HEK293 (cell line): ENCODE measurements around the gene RLN3.

Source experiments
- BCL11A ChIP-seq: fragments of 450-650 bp; formaldehyde crosslinking; IDR thresholded peaks from 2 replicates; pipeline ENCODE4 v1.5.1; 2016; ENCODE audit warnings: low read depth, missing biosample characterization, missing genetic modification characterization
- EGR2 ChIP-seq: fragments of 450-650 bp; formaldehyde crosslinking; IDR thresholded peaks from 2 replicates; pipeline ENCODE4 v1.5.1; 2016; ENCODE audit warnings: low read depth, missing biosample characterization, missing genetic modification characterization
- GLI2 ChIP-seq: fragments of 450-650 bp; formaldehyde crosslinking; IDR thresholded peaks from 2 replicates; pipeline ENCODE4; 2017; ENCODE audit warnings: missing biosample characterization, missing genetic modification characterization, low read depth, borderline replicate concordance
- IKZF3 ChIP-seq: fragments of 450-650 bp; IDR thresholded peaks from 2 replicates; pipeline ENCODE4 v1.5.0; 2018; ENCODE audit warnings: missing biosample characterization, mild to moderate bottlenecking, missing genetic modification characterization, moderate library complexity
- KLF16 ChIP-seq: fragments of 450-650 bp; formaldehyde crosslinking; IDR thresholded peaks from 2 replicates; pipeline ENCODE4 v1.5.1; 2017; ENCODE audit warnings: missing biosample characterization, missing genetic modification characterization
- ZNF121 ChIP-seq: fragments of 450-650 bp; formaldehyde crosslinking; IDR thresholded peaks from 2 replicates; pipeline ENCODE4 v1.5.1; 2016; ENCODE audit warnings: missing biosample characterization, missing genetic modification characterization
- ZNF132 ChIP-seq: fragments of 450-650 bp; formaldehyde crosslinking; IDR thresholded peaks from 2 replicates; pipeline ENCODE4 v1.5.1; 2017; ENCODE audit warnings: missing biosample characterization, missing genetic modification characterization, borderline replicate concordance
- ZNF148 ChIP-seq: fragments of 450-650 bp; formaldehyde crosslinking; IDR thresholded peaks from 2 replicates; pipeline ENCODE4 v1.5.0; 2017; ENCODE audit warnings: missing biosample characterization, missing genetic modification characterization, borderline replicate concordance
- ZNF16 ChIP-seq: fragments of 450-650 bp; formaldehyde crosslinking; IDR thresholded peaks from 2 replicates; pipeline ENCODE4 v1.5.1; 2016; ENCODE audit warnings: low read depth, missing biosample characterization, missing genetic modification characterization
- ZNF174 ChIP-seq: fragments of 450-650 bp; formaldehyde crosslinking; IDR thresholded peaks from 2 replicates; pipeline ENCODE4 v1.5.0; 2017; ENCODE audit warnings: missing biosample characterization, mild to moderate bottlenecking, missing genetic modification characterization
- ZNF214 ChIP-seq: fragments of 450-650 bp; formaldehyde crosslinking; IDR thresholded peaks from 2 replicates; pipeline ENCODE4 v1.5.1; 2017; ENCODE audit warnings: missing biosample characterization, mild to moderate bottlenecking, missing genetic modification characterization, borderline replicate concordance
- ZNF23 ChIP-seq: fragments of 450-650 bp; formaldehyde crosslinking; IDR thresholded peaks from 2 replicates; pipeline ENCODE4 v1.5.1; 2016; ENCODE audit warnings: missing biosample characterization, missing genetic modification characterization, borderline replicate concordance
- ZNF280C ChIP-seq: fragments of 450-650 bp; formaldehyde crosslinking; IDR thresholded peaks from 2 replicates; pipeline ENCODE4 v1.5.1; 2016; ENCODE audit warnings: missing biosample characterization, missing genetic modification characterization
- ZNF311 ChIP-seq: fragments of 450-650 bp; formaldehyde crosslinking; IDR thresholded peaks from 2 replicates; pipeline ENCODE4 v1.5.1; 2017; ENCODE audit warnings: missing biosample characterization, missing genetic modification characterization, borderline replicate concordance
- ZNF341 ChIP-seq: fragments of 450-650 bp; formaldehyde crosslinking; IDR thresholded peaks from 2 replicates; pipeline ENCODE4; 2016; ENCODE audit warnings: low read depth, missing biosample characterization, missing genetic modification characterization
- ZNF449 ChIP-seq: fragments of 450-650 bp; formaldehyde crosslinking; IDR thresholded peaks from 2 replicates; pipeline ENCODE4 v1.5.1; 2017; ENCODE audit warnings: missing biosample characterization, mild to moderate bottlenecking, missing genetic modification characterization, moderate library complexity
- ZNF48 ChIP-seq: fragments of 450-650 bp; formaldehyde crosslinking; IDR thresholded peaks from 2 replicates; pipeline ENCODE4 v1.5.1; 2016; ENCODE audit warnings: missing biosample characterization, missing genetic modification characterization
- ZNF530 ChIP-seq: fragments of 450-650 bp; formaldehyde crosslinking; IDR thresholded peaks from 2 replicates; pipeline ENCODE4 v1.5.1; 2016; ENCODE audit warnings: low read depth, missing biosample characterization, missing genetic modification characterization
- ZNF585B ChIP-seq: fragments of 450-650 bp; formaldehyde crosslinking; IDR thresholded peaks from 2 replicates; pipeline ENCODE4 v1.5.1; 2016; ENCODE audit warnings: missing biosample characterization, missing genetic modification characterization
- ZNF658 ChIP-seq: fragments of 450-650 bp; formaldehyde crosslinking; IDR thresholded peaks from 2 replicates; pipeline ENCODE4; 2016; ENCODE audit warnings: missing biosample characterization, missing genetic modification characterization
- ZNF777 ChIP-seq: fragments of 450-650 bp; formaldehyde crosslinking; IDR thresholded peaks from 2 replicates; pipeline ENCODE4 v1.5.1; 2017; ENCODE audit warnings: missing biosample characterization, missing genetic modification characterization, borderline replicate concordance
- ZNF785 ChIP-seq: fragments of 450-650 bp; formaldehyde crosslinking; IDR thresholded peaks from 2 replicates; pipeline ENCODE4 v1.5.1; 2016; ENCODE audit warnings: missing biosample characterization, missing genetic modification characterization
- TF ChIP-seq, protein P1 (sequence below): fragments of 450-650 bp; formaldehyde crosslinking; IDR thresholded peaks from 2 replicates; pipeline ENCODE4 v1.5.1; 2016; ENCODE audit warnings: missing biosample characterization, missing genetic modification characterization
- TF ChIP-seq, protein P2 (sequence below): fragments of 450-650 bp; formaldehyde crosslinking; IDR thresholded peaks from 2 replicates; pipeline ENCODE4 v1.5.1; 2016; ENCODE audit warnings: missing biosample characterization, missing genetic modification characterization
- TF ChIP-seq, protein P3 (sequence below): fragments of 450-650 bp; formaldehyde crosslinking; IDR thresholded peaks from 2 replicates; pipeline ENCODE4 v1.5.1; 2016; ENCODE audit warnings: missing biosample characterization, missing genetic modification characterization, borderline replicate concordance

The RLN3 gene

GRCh38 chr19:14006766-14007562 lies 21.0 kb upstream of the RLN3 start (continued):
- TF ChIP-seq ZNF148 (peak; percentile 61; the same call in 1 of the 2 replicates), ZNF311 (tag by site-specific recombination) (no peak), BCL11A (tag by site-specific recombination) (peak; percentile 87), ZNF449 (tag by site-specific recombination) (peak; percentile 55; the same call in 1 of the 2 replicates), ZNF48 (tag by site-specific recombination) (no peak), ZNF585B (tag by site-specific recombination) (no peak), ZNF341 (tag by site-specific recombination) (no peak; the same call in 1 of the 2 replicates), ZNF174 (tag by site-specific recombination) (no peak), ZNF280C (tag by site-specific recombination) (no peak), ZNF214 (tag by site-specific recombination) (no peak), ZNF785 (tag by site-specific recombination) (peak; percentile 94), ZNF121 (tag by site-specific recombination) (peak; percentile 39; the same call in 1 of the 2 replicates), ZNF530 (tag by site-specific recombination) (no peak), ZNF16 (tag by site-specific recombination) (no peak), ZNF23 (peak; percentile 97; the same call in 1 of the 2 replicates), GLI2 (tag by site-specific recombination) (no peak), ZNF777 (tag by site-specific recombination) (peak; percentile 93), ZNF132 (tag by site-specific recombination) (no peak), IKZF3 (tag by site-specific recombination) (peak; percentile 94), KLF16 (tag by site-specific recombination) (peak; percentile 87), ZNF658 (tag by site-specific recombination) (no peak), EGR2 (tag by site-specific recombination) (peak; percentile 66)
- TF ChIP-seq, protein P1, sequence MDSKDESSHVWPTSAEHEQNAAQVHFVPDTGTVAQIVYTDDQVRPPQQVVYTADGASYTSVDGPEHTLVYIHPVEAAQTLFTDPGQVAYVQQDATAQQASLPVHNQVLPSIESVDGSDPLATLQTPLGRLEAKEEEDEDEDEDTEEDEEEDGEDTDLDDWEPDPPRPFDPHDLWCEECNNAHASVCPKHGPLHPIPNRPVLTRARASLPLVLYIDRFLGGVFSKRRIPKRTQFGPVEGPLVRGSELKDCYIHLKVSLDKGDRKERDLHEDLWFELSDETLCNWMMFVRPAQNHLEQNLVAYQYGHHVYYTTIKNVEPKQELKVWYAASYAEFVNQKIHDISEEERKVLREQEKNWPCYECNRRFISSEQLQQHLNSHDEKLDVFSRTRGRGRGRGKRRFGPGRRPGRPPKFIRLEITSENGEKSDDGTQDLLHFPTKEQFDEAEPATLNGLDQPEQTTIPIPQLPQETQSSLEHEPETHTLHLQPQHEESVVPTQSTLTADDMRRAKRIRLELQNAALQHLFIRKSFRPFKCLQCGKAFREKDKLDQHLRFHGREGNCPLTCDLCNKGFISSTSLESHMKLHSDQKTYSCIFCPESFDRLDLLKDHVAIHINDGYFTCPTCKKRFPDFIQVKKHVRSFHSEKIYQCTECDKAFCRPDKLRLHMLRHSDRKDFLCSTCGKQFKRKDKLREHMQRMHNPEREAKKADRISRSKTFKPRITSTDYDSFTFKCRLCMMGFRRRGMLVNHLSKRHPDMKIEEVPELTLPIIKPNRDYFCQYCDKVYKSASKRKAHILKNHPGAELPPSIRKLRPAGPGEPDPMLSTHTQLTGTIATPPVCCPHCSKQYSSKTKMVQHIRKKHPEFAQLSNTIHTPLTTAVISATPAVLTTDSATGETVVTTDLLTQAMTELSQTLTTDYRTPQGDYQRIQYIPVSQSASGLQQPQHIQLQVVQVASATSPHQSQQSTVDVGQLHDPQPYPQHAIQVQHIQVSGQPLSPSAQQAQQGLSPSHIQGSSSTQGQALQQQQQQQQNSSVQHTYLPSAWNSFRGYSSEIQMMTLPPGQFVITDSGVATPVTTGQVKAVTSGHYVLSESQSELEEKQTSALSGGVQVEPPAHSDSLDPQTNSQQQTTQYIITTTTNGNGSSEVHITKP (tag by site-specific recombination): peak; percentile 97
- TF ChIP-seq, protein P2, sequence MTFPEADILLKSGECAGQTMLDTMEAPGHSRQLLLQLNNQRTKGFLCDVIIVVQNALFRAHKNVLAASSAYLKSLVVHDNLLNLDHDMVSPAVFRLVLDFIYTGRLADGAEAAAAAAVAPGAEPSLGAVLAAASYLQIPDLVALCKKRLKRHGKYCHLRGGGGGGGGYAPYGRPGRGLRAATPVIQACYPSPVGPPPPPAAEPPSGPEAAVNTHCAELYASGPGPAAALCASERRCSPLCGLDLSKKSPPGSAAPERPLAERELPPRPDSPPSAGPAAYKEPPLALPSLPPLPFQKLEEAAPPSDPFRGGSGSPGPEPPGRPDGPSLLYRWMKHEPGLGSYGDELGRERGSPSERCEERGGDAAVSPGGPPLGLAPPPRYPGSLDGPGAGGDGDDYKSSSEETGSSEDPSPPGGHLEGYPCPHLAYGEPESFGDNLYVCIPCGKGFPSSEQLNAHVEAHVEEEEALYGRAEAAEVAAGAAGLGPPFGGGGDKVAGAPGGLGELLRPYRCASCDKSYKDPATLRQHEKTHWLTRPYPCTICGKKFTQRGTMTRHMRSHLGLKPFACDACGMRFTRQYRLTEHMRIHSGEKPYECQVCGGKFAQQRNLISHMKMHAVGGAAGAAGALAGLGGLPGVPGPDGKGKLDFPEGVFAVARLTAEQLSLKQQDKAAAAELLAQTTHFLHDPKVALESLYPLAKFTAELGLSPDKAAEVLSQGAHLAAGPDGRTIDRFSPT (tag by site-specific recombination): peak; percentile 84
- TF ChIP-seq, protein P3, sequence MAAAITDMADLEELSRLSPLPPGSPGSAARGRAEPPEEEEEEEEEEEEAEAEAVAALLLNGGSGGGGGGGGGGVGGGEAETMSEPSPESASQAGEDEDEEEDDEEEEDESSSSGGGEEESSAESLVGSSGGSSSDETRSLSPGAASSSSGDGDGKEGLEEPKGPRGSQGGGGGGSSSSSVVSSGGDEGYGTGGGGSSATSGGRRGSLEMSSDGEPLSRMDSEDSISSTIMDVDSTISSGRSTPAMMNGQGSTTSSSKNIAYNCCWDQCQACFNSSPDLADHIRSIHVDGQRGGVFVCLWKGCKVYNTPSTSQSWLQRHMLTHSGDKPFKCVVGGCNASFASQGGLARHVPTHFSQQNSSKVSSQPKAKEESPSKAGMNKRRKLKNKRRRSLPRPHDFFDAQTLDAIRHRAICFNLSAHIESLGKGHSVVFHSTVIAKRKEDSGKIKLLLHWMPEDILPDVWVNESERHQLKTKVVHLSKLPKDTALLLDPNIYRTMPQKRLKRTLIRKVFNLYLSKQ (tag by site-specific recombination): no peak
